Putamen (tissue), 1 donor: ENCODE measurements around the gene ZFHX3.
"Not testable (repeated sequence)": the region's sequence is repeated elsewhere in the genome, so short reads cannot be mapped to it uniquely, and the experiment has no call there.

Source experiments
- DNase-seq: peaks from one replicate; pipeline ENCODE4 v3.0.0-alpha.2; 2016; ENCODE audit warnings: low spot score

ZFHX3 gene

GRCh38 chr16:73047536-73048291 lies at the start of gene ZFHX3:
ZFHX3 (minus strand) TSS chr16:73048128; CDS start chr16:72960145, 87,983 bp downstream.
- no peak for DNase-seq

GRCh38 chr16:73096510-73096909 lies 48.6 kb upstream of the ZFHX3 start:
- DNase-seq = no peak

GRCh38 chr16:73095885-73096421 lies 48.0 kb upstream of the ZFHX3 start:
- no peak for DNase-seq

GRCh38 chr16:73095142-73095820 lies 47.4 kb upstream of the ZFHX3 start:
- DNase-seq = no peak

- DNase-seq = no peak
Measured at GRCh38 chr16:73094371-73094770, 46.4 kb upstream of the ZFHX3 start.

GRCh38 chr16:73093146-73094144 lies 45.5 kb upstream of the ZFHX3 start:
- no peak for DNase-seq

- peak; percentile 64 for DNase-seq
Measured at GRCh38 chr16:73092236-73092781, 44.4 kb upstream of the ZFHX3 start.

- no peak for DNase-seq
Measured at GRCh38 chr16:73091174-73091573, 43.2 kb upstream of the ZFHX3 start.

- DNase-seq = no peak
Measured at GRCh38 chr16:73089420-73089819, 41.5 kb upstream of the ZFHX3 start.

- no peak for DNase-seq
Measured at GRCh38 chr16:73086108-73086507, 38.2 kb upstream of the ZFHX3 start.

GRCh38 chr16:73083271-73083670 lies 35.3 kb upstream of the ZFHX3 start:
- no peak for DNase-seq

GRCh38 chr16:73082634-73083051 lies 34.7 kb upstream of the ZFHX3 start:
- not testable (repeated sequence) for DNase-seq

GRCh38 chr16:73080931-73081330 lies 33.0 kb upstream of the ZFHX3 start:
- no peak for DNase-seq

GRCh38 chr16:73076324-73076810 lies 28.4 kb upstream of the ZFHX3 start:
- DNase-seq = no peak

GRCh38 chr16:73074382-73074781 lies 26.5 kb upstream of the ZFHX3 start:
- DNase-seq = no peak

GRCh38 chr16:73072051-73072450 lies 24.1 kb upstream of the ZFHX3 start:
- DNase-seq = not testable (repeated sequence)

GRCh38 chr16:73071131-73071940 lies 23.4 kb upstream of the ZFHX3 start:
- no peak for DNase-seq

GRCh38 chr16:73069581-73070262 lies 21.8 kb upstream of the ZFHX3 start:
- DNase-seq = no peak

GRCh38 chr16:73068541-73069401 lies 20.8 kb upstream of the ZFHX3 start:
- no peak for DNase-seq
